Tibial nerve (tissue), 4 donors: Measurements from ENCODE around the gene ZNF135. TPM values are rescaled to one million over a fixed set of nuclear protein-coding genes. Genes with fewer than 3 reads are reported as not detected.

Experiments
- DNase-seq, 2 donors: peaks; one replicate each; pipeline ENCODE4 v3.0.0-alpha.2; 2019; ENCODE audit warnings: low spot score in 2 of 2
- H3K27ac ChIP-seq, 4 donors: fragments of 200-600 bp; sonication (generic) in 3 of 4; one replicate each; pipeline ENCODE4 v1.5.1; 2017 to 2019; ENCODE audit warnings: mild to moderate bottlenecking in 1 of 4
- H3K27me3 ChIP-seq, 2 donors: fragments of 200-600 bp; sonication (generic) in 1 of 2; one replicate each; pipeline versions ENCODE4 v1.5.1 to v1.6.0; 2017 to 2019
- H3K36me3 ChIP-seq, 3 donors: fragments of 200-600 bp; sonication (generic); one replicate each; pipeline ENCODE4 v1.5.1; 2018 to 2019
- H3K4me1 ChIP-seq, 4 donors: fragments of 200-600 bp; sonication (generic) in 3 of 4; one replicate each; pipeline ENCODE4 v1.5.1; 2017 to 2019
- H3K4me3 ChIP-seq, 4 donors: fragments of 200-600 bp; sonication (generic) in 3 of 4; one replicate each; pipeline ENCODE4 v1.5.1; 2017 to 2019; ENCODE audit warnings: mild to moderate bottlenecking in 1 of 4, moderate library complexity in 1 of 4
- H3K9me3 ChIP-seq, 4 donors: fragments of 200-600 bp; sonication (generic) in 3 of 4; one replicate each; pipeline ENCODE4 v1.5.1; 2017 to 2019
- CTCF ChIP-seq, 5 experiments: fragments of 200-600 bp in 3 of 5; fragments of 450-650 bp in 2 of 5; sonication (generic) in 3 of 5; IDR thresholded peaks; one replicate each; pipeline ENCODE4 v1.5.1; 2016 to 2019; ENCODE audit warnings: antibody characterized with exemption in 5 of 5, mild to moderate bottlenecking in 3 of 5, moderate library complexity in 2 of 5
- EP300 ChIP-seq, 2 donors: sonication (generic); formaldehyde crosslinking; IDR thresholded peaks; one replicate each; pipeline ENCODE4 v1.6.1; 2017; ENCODE audit warnings: antibody characterized with exemption in 2 of 2, mild to moderate bottlenecking in 1 of 2
- POLR2A ChIP-seq, 2 donors: fragments of 450-650 bp; IDR thresholded peaks; one replicate each; pipeline ENCODE4 v1.6.1; 2017; ENCODE audit warnings: antibody characterized with exemption in 2 of 2, mild to moderate bottlenecking in 2 of 2, moderate library complexity in 2 of 2
- WGBS, 2 donors: methylation state at CpG; one replicate each; pipeline ENCODE4 v1.1.5; 2018; 5-methylcytosine and 5-hydroxymethylcytosine counted together
- total RNA-seq, 4 donors: library from RNA; depleted of rRNA; stranded (reverse); fragments of >200 nt; gene quantifications; one replicate each; pipeline ENCODE4 v1.1.0, GENCODE V29; 2016

The ZNF135 gene
- total RNA-seq, 4 donors from 2014 or later, result 6.7 to 11.1 (median 9.5) TPM

DNA sequence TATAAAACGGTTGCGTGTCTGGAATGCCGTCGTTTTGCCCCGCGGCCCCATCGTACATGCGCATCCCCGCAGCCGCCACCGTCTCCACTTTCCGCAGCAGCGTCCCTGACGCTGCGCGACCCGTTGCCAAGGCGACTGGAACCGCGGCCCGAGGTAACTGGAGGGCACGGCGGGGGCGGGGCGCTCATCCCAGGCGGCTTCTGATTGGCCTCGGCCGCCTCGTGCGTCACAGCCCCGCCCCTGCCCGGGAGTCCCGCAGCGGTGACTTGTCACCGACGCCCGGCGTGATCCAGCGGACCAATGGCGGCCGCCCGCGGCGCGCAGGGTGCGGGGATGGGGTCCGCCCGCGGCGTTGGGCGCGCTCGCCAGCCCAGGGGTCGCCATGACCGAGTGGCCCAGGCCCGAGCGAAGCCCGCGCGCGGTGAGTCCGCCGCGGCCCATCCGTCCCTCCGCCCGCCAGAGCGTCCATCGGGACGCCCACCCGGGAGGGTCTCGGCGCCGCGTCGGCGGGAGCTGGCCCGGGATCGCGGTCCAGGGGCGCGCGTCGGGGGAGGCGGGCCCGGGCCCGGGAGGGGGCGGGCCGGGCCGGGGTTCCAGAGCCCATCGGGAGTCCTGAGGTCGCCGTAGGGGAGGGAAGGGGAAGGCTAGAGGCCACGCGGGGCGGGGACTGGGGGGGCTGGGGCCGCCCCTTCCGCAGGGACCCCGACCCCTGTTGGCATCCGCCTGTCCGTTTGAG lies 25.2 kb upstream of the ZNF135 start, which contains the start of gene ZSCAN1:
TSS of gene ZSCAN1 (plus strand) at position 285 of the 736 bp plus-strand sequence. CDS start 3,812 bp downstream, outside the sequence.
- Histone ChIP-seq H3K27ac (peak within 1 kb of the TSS in 1 of 4 donors; percentile 67), H3K27me3 (peaks cover 0 to 20% of the 10 kb centered on the region in 2 donors), H3K9me3 (peaks cover 0 to 91% (median 4%) of the 10 kb centered on the region in 4 donors), H3K36me3 (peaks cover 0 to 9% (median 0%) of the 10 kb centered on the region in 3 donors), H3K4me3 (peak within 1 kb of the TSS in 1 of 4 donors; percentile 51), H3K4me1 (no peaks in the 10 kb centered on the region)
- peak; percentile 19 to 38 for DNase-seq
- 2 to 6% methylated on average over 23 to 38 of the region's 101 CpGs for WGBS, 2 donors
- TF ChIP-seq POLR2A (IDR thresholded peaks at IDR 0.05), result no peak
- TF ChIP-seq EP300 (IDR thresholded peaks at IDR 0.05), result no peak
- TF ChIP-seq CTCF (IDR thresholded peaks at IDR 0.05), result no peak

GRCh38 chr19:58034477-58034793 lies 24.6 kb upstream of the ZNF135 start:
- TF ChIP-seq CTCF (IDR thresholded peaks at IDR 0.05) (no peak), EP300 (IDR thresholded peaks at IDR 0.05) (no peak)

GRCh38 chr19:58035863-58036262 lies 23.2 kb upstream of the ZNF135 start:
- 64 to 67% methylated on average over 8 of the region's 8 CpGs for WGBS, 2 donors
- Histone ChIP-seq H3K4me1 (no peaks in the 10 kb centered on the region), H3K9me3 (peaks cover 0 to 96% (median 4%) of the 10 kb centered on the region in 4 donors), H3K36me3 (peaks cover 0 to 9% (median 0%) of the 10 kb centered on the region in 3 donors), H3K27ac (no peak overlapping the region), H3K27me3 (peaks cover 0 to 20% of the 10 kb centered on the region in 2 donors), H3K4me3 (no peak overlapping the region)
- DNase-seq, result no peak
- TF ChIP-seq EP300 (IDR thresholded peaks at IDR 0.05), result no peak
- no peak for TF ChIP-seq CTCF (IDR thresholded peaks at IDR 0.05)
- TF ChIP-seq POLR2A (IDR thresholded peaks at IDR 0.05), result no peak

More at GRCh38 chr19:58034477-58034793, 24.6 kb upstream of the ZNF135 start:
- Histone ChIP-seq H3K36me3 (peaks cover 0 to 9% (median 0%) of the 10 kb centered on the region in 3 donors), H3K4me1 (no peaks in the 10 kb centered on the region), H3K9me3 (peaks cover 0 to 91% (median 4%) of the 10 kb centered on the region in 4 donors), H3K27me3 (peaks cover 0 to 20% of the 10 kb centered on the region in 2 donors), H3K4me3 (peak overlapping the region in 1 of 4 donors; percentile 51), H3K27ac (peak overlapping the region in 1 of 4 donors; percentile 67)
- WGBS, 2 donors, result 4 to 5% methylated on average over 18 to 20 of the region's 20 CpGs
- no peak for DNase-seq

DNA sequence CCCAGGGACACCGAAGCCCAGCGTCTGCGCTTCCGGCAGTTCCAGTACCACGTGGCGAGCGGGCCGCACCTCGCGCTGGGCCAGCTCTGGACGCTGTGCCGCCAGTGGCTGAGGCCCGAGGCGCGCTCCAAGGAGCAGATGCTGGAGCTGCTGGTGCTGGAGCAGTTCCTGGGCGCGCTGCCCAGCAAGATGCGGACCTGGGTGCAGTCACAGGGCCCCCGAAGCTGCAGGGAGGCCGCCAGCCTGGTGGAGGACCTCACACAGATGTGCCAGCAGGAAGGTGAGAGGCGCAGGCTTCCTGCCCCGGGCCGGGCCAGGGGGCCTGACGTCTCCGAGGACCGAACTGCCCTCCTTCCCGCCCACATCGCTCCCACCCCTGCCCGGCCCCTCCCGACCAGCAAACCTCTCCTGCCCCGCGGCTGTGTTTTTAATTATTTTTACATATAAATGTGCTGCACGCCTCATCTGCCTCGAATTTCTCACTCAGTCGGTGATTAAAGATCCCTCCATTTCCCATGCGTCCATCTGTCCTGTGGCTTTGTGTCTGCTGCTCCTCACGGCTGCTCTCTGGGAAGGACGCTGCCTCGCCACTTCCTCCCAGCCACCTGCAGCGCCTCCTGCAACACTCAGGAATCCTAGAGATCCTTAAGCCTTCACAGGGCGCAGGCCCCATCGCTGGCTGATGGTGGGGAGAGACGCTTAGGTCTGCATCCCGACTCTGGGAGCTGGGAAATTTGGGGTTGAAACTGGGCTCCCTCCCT lies 21.0 kb upstream of the ZNF135 start:
- 12 to 31% methylated on average over 24 to 41 of the region's 44 CpGs for WGBS, 2 donors
- Histone ChIP-seq H3K27ac (no peak overlapping the region), H3K36me3 (peaks cover 0 to 9% (median 0%) of the 10 kb centered on the region in 3 donors), H3K4me3 (no peak overlapping the region), H3K27me3 (peaks cover 0 to 19% of the 10 kb centered on the region in 2 donors), H3K9me3 (peaks cover 0 to 100% (median 5%) of the 10 kb centered on the region in 4 donors), H3K4me1 (no peaks in the 10 kb centered on the region)
- DNase-seq, result no peak
- TF ChIP-seq EP300 (IDR thresholded peaks at IDR 0.05) (no peak), CTCF (IDR thresholded peaks at IDR 0.05) (no peak), POLR2A (IDR thresholded peaks at IDR 0.05) (no peak)
